ENCODE data around the gene PIGB. TPM values are rescaled to one million over a fixed set of nuclear protein-coding genes. Genes with fewer than 3 reads are reported as not detected.
"Not testable (repeated sequence)": the region's sequence is repeated elsewhere in the genome, so short reads cannot be mapped to it uniquely, and the experiment has no call there.

PIGB gene
- total RNA-seq, 1 experiment from 2014 or later: 5.2 TPM

GRCh38 chr15:55398243-55398642 is 79.2 kb downstream of the PIGB start:
- ChIA-PET CTCF (interaction anchor here (1.7 kb wide), 1 partner anchor 10 kb away, joined by 5 read pairs; the partner anchor contains the start of genes CCPG1 and PIERCE2), POLR2A (no interaction called here)
- no peak overlapping the region for H3K27ac Mint-ChIP-seq
- no peak for TF ChIP-seq MAX (CRISPR knock-in tag; IDR thresholded peaks at IDR 0.05)
- no peak for TF ChIP-seq ZNF671 (CRISPR knock-in tag; IDR thresholded peaks at IDR 0.05)
- TF ChIP-seq ZNF317 (CRISPR knock-in tag; IDR thresholded peaks at IDR 0.05; ENCODE audit: borderline replicate concordance, low read depth): no peak
- no peak for TF ChIP-seq PRRX2 (CRISPR knock-in tag; IDR thresholded peaks at IDR 0.05)
- no peak for TF ChIP-seq PRDM15 (CRISPR knock-in tag; IDR thresholded peaks at IDR 0.05)
- no peak for TF ChIP-seq TP53 (CRISPR knock-in tag; IDR thresholded peaks at IDR 0.05)
- no peak for TF ChIP-seq ETV6 (CRISPR knock-in tag; IDR thresholded peaks at IDR 0.05)
- TF ChIP-seq JUN (CRISPR knock-in tag; IDR thresholded peaks at IDR 0.05): no peak
- no peak for TF ChIP-seq FOXP4 (CRISPR knock-in tag; IDR thresholded peaks at IDR 0.05)
- no peak for TF ChIP-seq EMX1 (CRISPR knock-in tag; IDR thresholded peaks at IDR 0.05)
- no peak for TF ChIP-seq IRF2 (CRISPR knock-in tag; IDR thresholded peaks at IDR 0.05; ENCODE audit: borderline replicate concordance, low read depth)
- no peak for TF ChIP-seq NR2C2 (CRISPR knock-in tag; IDR thresholded peaks at IDR 0.05)
- no peak overlapping the region for H3K4me3 Mint-ChIP-seq
- peaks cover 17% of the 10 kb centered on the region for H3K36me3 Mint-ChIP-seq
- H3K27me3 Mint-ChIP-seq (ENCODE audit: low read depth): no peaks in the 10 kb centered on the region
- ATAC-seq (no peak), DNase-seq (ENCODE audit: low spot score) (no peak)
- peaks cover 22% of the 10 kb centered on the region for H3K9me3 Mint-ChIP-seq
- peaks cover 16% of the 10 kb centered on the region for H3K4me1 Mint-ChIP-seq

GRCh38 chr15:55400050-55400449 is 81.0 kb downstream of the PIGB start:
- H3K27ac Mint-ChIP-seq; DNase-seq (ENCODE audit: low spot score); H3K4me1 Mint-ChIP-seq; CTCF ChIA-PET; H3K27me3 Mint-ChIP-seq (ENCODE audit: low read depth); H3K4me3 Mint-ChIP-seq; POLR2A ChIA-PET; ATAC-seq: not testable (repeated sequence)
- Mint-ChIP-seq H3K36me3 (peaks cover 13% of the 10 kb centered on the region), H3K9me3 (peaks cover 14% of the 10 kb centered on the region)

GRCh38 chr15:55401786-55402246 is 82.8 kb downstream of the PIGB start:
- Mint-ChIP-seq H3K36me3 (peaks cover 7% of the 10 kb centered on the region), H3K27ac (no peak overlapping the region), H3K4me1 (peaks cover 3% of the 10 kb centered on the region), H3K9me3 (0 out of 2 replicates have a peak, but pooled peaks cover 3% of the 10 kb centered on the region), H3K27me3 (ENCODE audit: low read depth) (no peaks in the 10 kb centered on the region), H3K4me3 (no peak overlapping the region)
- TF ChIP-seq ERG (CRISPR knock-in tag; IDR thresholded peaks at IDR 0.05) (no peak), RORB (CRISPR knock-in tag; IDR thresholded peaks at IDR 0.05) (no peak), USF1 (CRISPR knock-in tag; IDR thresholded peaks at IDR 0.05) (no peak), ZNF121 (CRISPR knock-in tag; IDR thresholded peaks at IDR 0.05) (no peak), MXD4 (CRISPR knock-in tag; IDR thresholded peaks at IDR 0.05; ENCODE audit: borderline replicate concordance) (no peak), E2F1 (CRISPR knock-in tag; IDR thresholded peaks at IDR 0.05) (no peak)
- POLR2A ChIA-PET: interaction anchor here (0.5 to 0.7 kb wide), 2 partner anchors 14 to 1645 kb away, joined by 3 read pairs; no protein-coding TSS in a partner anchor
- CTCF ChIA-PET: no interaction called here
- no peak for DNase-seq (ENCODE audit: low spot score)
- no peak for ATAC-seq

All from WTC11 (cell line).